Memory B cell (primary cell): ENCODE results near the gene TBC1D14.
"Not testable (repeated sequence)": the region's sequence is repeated elsewhere in the genome, so short reads cannot be mapped to it uniquely, and the experiment has no call there.

Experiments used
- ATAC-seq: fragments of 150-1000 bp; cut with Tn5 transposase; 2 replicates; pipeline ENCODE4 v1.10.0; 2021; ENCODE audit warnings: low read depth, mild to moderate bottlenecking, moderate library complexity
- DNase-seq, 2 donors: peaks; one replicate each; pipeline ENCODE4 v3.0.0; 2022; ENCODE audit warnings: low spot score in 2 of 2
- H3K27ac Mint-ChIP-seq: one replicate; pipeline ENCODE4 v1.8.0; 2022; ENCODE audit warnings: mild to moderate bottlenecking, moderate library complexity, mixed read lengths
- H3K27me3 Mint-ChIP-seq: one replicate; pipeline ENCODE4 v1.8.0; 2022; ENCODE audit warnings: mixed read lengths
- H3K36me3 Mint-ChIP-seq: one replicate; pipeline ENCODE4 v1.8.0; 2022; ENCODE audit warnings: mild to moderate bottlenecking, mixed read lengths
- H3K4me1 Mint-ChIP-seq: one replicate; pipeline ENCODE4 v1.8.0; 2022; ENCODE audit warnings: mixed read lengths
- H3K4me3 Mint-ChIP-seq: one replicate; pipeline ENCODE4 v1.8.0; 2022; ENCODE audit warnings: mild to moderate bottlenecking, moderate library complexity, mixed read lengths
- H3K9me3 Mint-ChIP-seq: one replicate; pipeline ENCODE4 v1.8.0; 2022; ENCODE audit warnings: mixed read lengths

TBC1D14 gene

GRCh38 chr4:6886886-6887285 is 22.7 kb upstream of the TBC1D14 start:
- H3K27me3 Mint-ChIP-seq: no peaks in the 10 kb centered on the region
- H3K4me1 Mint-ChIP-seq: peaks cover 2% of the 10 kb centered on the region
- ATAC-seq (no peak), DNase-seq (no peak)
- peaks cover 4% of the 10 kb centered on the region for H3K36me3 Mint-ChIP-seq
- H3K27ac Mint-ChIP-seq: no peak overlapping the region
- no peak overlapping the region for H3K4me3 Mint-ChIP-seq
- no peaks in the 10 kb centered on the region for H3K9me3 Mint-ChIP-seq

- H3K27me3 Mint-ChIP-seq: no peaks in the 10 kb centered on the region
- ATAC-seq (no peak), DNase-seq (no peak)
- no peak overlapping the region for H3K4me3 Mint-ChIP-seq
- no peaks in the 10 kb centered on the region for H3K9me3 Mint-ChIP-seq
- peaks cover 2% of the 10 kb centered on the region for H3K4me1 Mint-ChIP-seq
- H3K27ac Mint-ChIP-seq: no peak overlapping the region
- H3K36me3 Mint-ChIP-seq: peaks cover 2% of the 10 kb centered on the region
Measured at GRCh38 chr4:6887591-6888371, 21.8 kb upstream of the TBC1D14 start.

DNA sequence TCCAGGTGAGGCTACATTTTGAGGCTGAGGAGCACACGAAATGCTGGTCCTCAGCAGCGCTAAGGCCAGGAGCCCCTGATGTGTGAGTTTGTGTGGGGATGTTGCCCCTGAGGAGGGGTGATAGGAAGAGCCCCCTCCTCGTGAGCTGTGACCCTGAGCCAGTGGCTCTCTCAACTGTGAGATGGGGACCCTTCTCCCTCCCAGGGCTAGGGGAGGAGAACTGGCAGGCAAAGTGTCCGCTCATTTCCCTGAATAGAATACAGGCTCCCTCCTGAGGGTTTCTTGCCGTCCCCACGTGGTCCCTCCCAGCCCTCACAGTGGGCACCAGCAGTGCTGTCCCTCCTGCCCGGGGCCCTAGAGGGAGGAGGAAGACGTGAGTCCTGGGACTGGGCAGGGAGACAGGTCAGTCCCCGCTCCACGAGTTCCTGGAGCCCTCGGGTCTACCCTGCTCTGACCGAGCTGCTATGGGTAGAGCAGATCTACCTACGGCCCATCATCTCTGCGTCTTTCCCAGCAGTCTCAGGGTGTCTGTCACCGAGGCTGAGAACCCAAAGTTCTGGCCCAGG is 21.0 kb upstream of the TBC1D14 start:
- no peak overlapping the region for H3K27ac Mint-ChIP-seq

DNA sequence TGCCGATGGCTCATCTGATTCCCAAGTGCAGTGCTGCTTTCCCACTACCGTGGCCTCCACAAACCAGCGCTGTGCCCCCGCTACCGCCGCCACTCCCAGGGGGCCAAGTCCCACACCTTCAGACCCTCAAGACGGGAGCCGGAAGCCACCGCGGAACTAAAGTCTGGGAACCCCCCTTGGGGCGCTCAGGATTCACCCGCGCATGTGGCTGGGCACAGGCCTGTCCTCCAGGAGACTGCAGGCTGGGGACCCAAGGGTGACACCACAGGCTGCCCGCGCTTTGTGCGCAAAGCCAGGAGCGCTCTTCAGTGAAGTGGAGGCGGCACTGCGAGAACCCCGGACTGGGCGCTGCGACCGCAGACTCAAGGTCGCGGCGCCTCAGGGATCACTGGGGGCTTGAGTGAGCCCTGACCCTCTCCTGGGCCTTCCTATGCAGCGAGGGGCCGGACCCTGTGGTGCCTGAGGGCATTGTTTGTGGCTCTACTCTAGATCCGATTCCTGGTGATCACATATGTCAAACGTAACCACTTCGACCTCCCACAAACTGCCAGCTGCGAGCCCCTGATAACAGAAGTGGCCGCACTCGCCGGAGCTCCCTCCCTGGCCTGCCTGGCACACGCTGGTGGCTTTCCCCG is 20.4 kb upstream of the TBC1D14 start:
- no peak overlapping the region for H3K4me3 Mint-ChIP-seq
- H3K9me3 Mint-ChIP-seq: no peaks in the 10 kb centered on the region
- no peak overlapping the region for H3K27ac Mint-ChIP-seq
- DNase-seq (no peak), ATAC-seq (no peak)
- no peaks in the 10 kb centered on the region for H3K27me3 Mint-ChIP-seq
- H3K36me3 Mint-ChIP-seq: peaks cover 1% of the 10 kb centered on the region
- H3K4me1 Mint-ChIP-seq: peaks cover 2% of the 10 kb centered on the region

More for the DNA sequence above, 21.0 kb upstream of the TBC1D14 start:
- ATAC-seq (no peak), DNase-seq (no peak)
- no peaks in the 10 kb centered on the region for H3K9me3 Mint-ChIP-seq
- H3K27me3 Mint-ChIP-seq: no peaks in the 10 kb centered on the region
- peaks cover 2% of the 10 kb centered on the region for H3K4me1 Mint-ChIP-seq
- H3K36me3 Mint-ChIP-seq: peaks cover 1% of the 10 kb centered on the region
- H3K4me3 Mint-ChIP-seq: no peak overlapping the region

DNA sequence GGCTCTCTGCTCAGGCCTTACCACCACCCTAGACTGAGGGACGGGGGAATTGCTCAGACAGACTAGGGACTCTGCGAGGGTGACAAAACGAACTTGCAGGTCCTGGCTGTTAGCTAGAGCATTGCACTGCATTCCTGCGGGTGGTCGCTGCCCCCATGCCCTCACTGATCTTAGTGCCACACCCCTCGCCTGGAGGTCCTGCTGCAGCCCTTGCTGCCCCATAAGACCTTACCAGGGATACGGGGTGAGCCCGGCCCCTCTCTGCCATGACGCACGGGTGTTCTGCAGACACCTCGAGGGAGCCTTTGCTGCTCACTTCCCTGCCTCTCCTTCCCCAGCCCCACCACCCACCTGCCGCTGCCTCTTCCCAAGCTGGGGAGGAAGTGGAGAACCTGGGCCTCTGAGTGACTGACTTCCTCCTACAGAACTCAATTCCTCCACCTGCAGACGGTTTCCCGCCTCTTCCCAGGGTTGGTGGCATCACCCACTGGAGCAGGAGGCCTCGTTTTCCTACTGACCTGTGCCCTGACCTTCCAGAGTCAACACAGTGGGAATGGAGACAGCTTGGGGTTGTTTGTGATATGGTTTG is 19.8 kb upstream of the TBC1D14 start:
- H3K4me1 Mint-ChIP-seq: peaks cover 2% of the 10 kb centered on the region
- no peak overlapping the region for H3K27ac Mint-ChIP-seq
- no peak for ATAC-seq
- H3K27me3 Mint-ChIP-seq: no peaks in the 10 kb centered on the region
- peaks cover 1% of the 10 kb centered on the region for H3K36me3 Mint-ChIP-seq
- no peak for DNase-seq
- H3K4me3 Mint-ChIP-seq: no peak overlapping the region
- H3K9me3 Mint-ChIP-seq: no peaks in the 10 kb centered on the region

- H3K36me3 Mint-ChIP-seq: peaks cover under 1% of the 10 kb centered on the region
- no peak overlapping the region for H3K4me3 Mint-ChIP-seq
- H3K27me3 Mint-ChIP-seq: no peaks in the 10 kb centered on the region
- no peak overlapping the region for H3K27ac Mint-ChIP-seq
- peaks cover 2% of the 10 kb centered on the region for H3K4me1 Mint-ChIP-seq
- no peak for DNase-seq
- H3K9me3 Mint-ChIP-seq: no peaks in the 10 kb centered on the region
- ATAC-seq: no peak
Measured at GRCh38 chr4:6890358-6890757, 19.3 kb upstream of the TBC1D14 start.

- H3K36me3 Mint-ChIP-seq, H3K4me3 Mint-ChIP-seq, ATAC-seq, DNase-seq, H3K9me3 Mint-ChIP-seq, H3K27me3 Mint-ChIP-seq, H3K27ac Mint-ChIP-seq, H3K4me1 Mint-ChIP-seq: not testable (repeated sequence)
Measured at GRCh38 chr4:6890971-6891370, 18.7 kb upstream of the TBC1D14 start.

DNA sequence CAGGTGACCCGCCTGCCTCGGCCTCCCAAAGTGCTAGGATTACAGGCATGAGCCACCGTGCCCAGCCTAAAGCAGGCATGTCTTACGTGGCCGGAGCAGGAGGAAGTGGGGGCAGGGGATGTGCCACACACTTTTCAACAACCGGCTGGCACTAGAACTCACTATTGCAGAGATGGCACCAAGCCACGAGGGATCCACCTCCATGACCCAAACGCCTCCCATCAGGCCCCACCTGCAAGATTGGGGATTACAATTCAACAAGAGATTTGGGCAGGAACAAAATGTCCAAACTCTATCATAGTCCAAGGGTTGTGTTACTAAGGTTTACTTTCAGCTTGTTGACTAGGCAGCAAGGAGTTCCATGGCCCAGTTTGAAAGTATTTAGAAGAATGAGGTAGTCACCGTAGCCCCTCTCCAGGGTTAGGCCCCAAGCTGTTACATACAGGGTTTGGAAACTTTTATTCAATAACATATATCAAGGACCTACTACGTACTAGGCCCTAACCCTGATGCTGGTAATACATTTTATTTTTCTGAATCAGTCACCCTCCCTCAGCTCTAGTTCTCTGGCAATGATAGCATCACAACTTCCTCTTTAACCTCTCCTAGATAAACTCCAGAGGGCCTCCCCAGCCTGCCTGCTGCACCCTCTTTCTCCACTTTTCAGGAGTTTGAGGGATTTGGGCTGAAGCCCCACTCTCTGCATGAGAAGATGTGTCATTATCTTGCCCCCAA is 18.0 kb upstream of the TBC1D14 start:
- Mint-ChIP-seq H3K4me1 (peaks cover 2% of the 10 kb centered on the region), H3K27ac (no peak overlapping the region), H3K9me3 (no peaks in the 10 kb centered on the region), H3K36me3 (no peaks in the 10 kb centered on the region), H3K4me3 (no peak overlapping the region), H3K27me3 (no peaks in the 10 kb centered on the region)
- no peak for DNase-seq
- no peak for ATAC-seq

DNA sequence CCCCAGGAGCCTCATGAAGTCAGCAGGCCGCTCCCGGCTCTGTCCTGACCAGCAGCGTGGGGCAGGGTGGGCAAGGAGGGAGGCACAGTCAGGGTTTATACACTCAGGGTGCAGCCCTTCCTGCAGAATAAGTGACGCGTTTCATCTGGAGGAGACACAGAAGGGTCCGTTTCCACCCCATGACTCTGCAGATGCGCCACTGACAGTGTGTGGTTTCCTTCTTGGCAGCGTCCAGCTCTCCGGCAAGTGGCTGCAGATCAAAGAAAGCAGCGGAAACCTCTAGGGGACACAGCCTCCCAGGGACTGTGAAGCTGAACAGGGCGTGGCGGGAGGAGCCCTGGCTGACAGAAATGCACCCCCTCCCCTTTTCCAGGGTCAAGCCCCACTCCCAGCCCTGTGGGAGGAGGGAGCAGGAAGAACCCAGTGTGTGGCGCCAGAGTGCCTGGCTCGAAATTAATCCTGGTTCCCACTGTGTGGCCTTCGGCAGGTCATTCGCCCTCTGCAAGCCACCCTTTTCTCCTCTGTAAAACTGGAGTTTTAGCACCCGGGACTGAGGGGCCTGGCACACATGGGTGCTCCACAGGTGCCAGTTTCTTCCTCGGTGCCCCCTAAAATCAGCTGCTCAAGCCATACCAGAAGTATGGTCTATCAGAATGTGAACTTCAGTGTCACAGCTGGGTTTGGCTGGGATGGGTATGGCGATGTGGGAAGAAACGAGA is 17.3 kb upstream of the TBC1D14 start:
- ATAC-seq: no peak
- DNase-seq: no peak
- H3K4me3 Mint-ChIP-seq: no peak overlapping the region
- no peak overlapping the region for H3K27ac Mint-ChIP-seq
- H3K9me3 Mint-ChIP-seq: no peaks in the 10 kb centered on the region
- H3K27me3 Mint-ChIP-seq: no peaks in the 10 kb centered on the region
- H3K4me1 Mint-ChIP-seq: peaks cover 2% of the 10 kb centered on the region
- no peaks in the 10 kb centered on the region for H3K36me3 Mint-ChIP-seq

GRCh38 chr4:6892909-6893202 is 16.8 kb upstream of the TBC1D14 start:
- no peaks in the 10 kb centered on the region for H3K9me3 Mint-ChIP-seq
- no peak for ATAC-seq
- H3K4me3 Mint-ChIP-seq: no peak overlapping the region
- H3K36me3 Mint-ChIP-seq: no peaks in the 10 kb centered on the region
- no peak for DNase-seq
- no peaks in the 10 kb centered on the region for H3K27me3 Mint-ChIP-seq
- no peak overlapping the region for H3K27ac Mint-ChIP-seq
- H3K4me1 Mint-ChIP-seq: no peaks in the 10 kb centered on the region

GRCh38 chr4:6893449-6894085 is 16.1 kb upstream of the TBC1D14 start:
- Mint-ChIP-seq H3K4me3 (no peak overlapping the region), H3K27me3 (no peaks in the 10 kb centered on the region), H3K36me3 (no peaks in the 10 kb centered on the region), H3K27ac (no peak overlapping the region), H3K9me3 (no peaks in the 10 kb centered on the region), H3K4me1 (no peaks in the 10 kb centered on the region)
- DNase-seq: no peak
- ATAC-seq: no peak

- no peak overlapping the region for H3K4me3 Mint-ChIP-seq
- ATAC-seq (no peak), DNase-seq (no peak)
- no peaks in the 10 kb centered on the region for H3K9me3 Mint-ChIP-seq
- no peak overlapping the region for H3K27ac Mint-ChIP-seq
- no peaks in the 10 kb centered on the region for H3K36me3 Mint-ChIP-seq
- peaks cover 4% of the 10 kb centered on the region for H3K4me1 Mint-ChIP-seq
- peaks cover 2% of the 10 kb centered on the region for H3K27me3 Mint-ChIP-seq
Measured at GRCh38 chr4:6894086-6894478, 15.5 kb upstream of the TBC1D14 start.
